Left cardiac atrium (tissue), 4 donors: ENCODE data around the gene TNFAIP8L1. TPM values are rescaled to one million over a fixed set of nuclear protein-coding genes. Genes with fewer than 3 reads are reported as not detected.

Experiments used
- ATAC-seq, 2 donors: fragments of 200-7000 bp; cut with Tn5 transposase; one replicate each; pipeline ENCODE4 v1.9.1; 2020; ENCODE audit warnings: mild to moderate bottlenecking in 2 of 2, moderate library complexity in 2 of 2
- DNase-seq: peaks from one replicate; pipeline ENCODE4 v3.0.0-alpha.2; 2020
- intact Hi-C, 2 donors: fragments of 100-400 bp; cut with DNase I; formaldehyde crosslinking; loops; one replicate each; pipeline versions ENCODE4 v1.14.1 to v1.15.1; 2022 to 2023
- total RNA-seq, 2 donors: library from RNA; stranded (reverse); fragmentation: NEBNext Ultra II Directional; extraction: Animal tissue kit (Norgen Biotek cat#: 25700); gene quantifications; one replicate each; pipeline ENCODE4 v1.2.1, GENCODE V29; 2021
- donor health status: DM: no; HTN: yes; CAD: no.
- donor health status: DM: no; HTN: yes; CAD: no; lungs with severe emphysema.
- donor health status: DM: yes; HTN: yes; CAD: no.
- donor health status: Dilated cardiomyopathy.

Gene TNFAIP8L1
- total RNA-seq, 2 donors from 2014 or later, result 3.4 to 6.7 TPM

DNA sequence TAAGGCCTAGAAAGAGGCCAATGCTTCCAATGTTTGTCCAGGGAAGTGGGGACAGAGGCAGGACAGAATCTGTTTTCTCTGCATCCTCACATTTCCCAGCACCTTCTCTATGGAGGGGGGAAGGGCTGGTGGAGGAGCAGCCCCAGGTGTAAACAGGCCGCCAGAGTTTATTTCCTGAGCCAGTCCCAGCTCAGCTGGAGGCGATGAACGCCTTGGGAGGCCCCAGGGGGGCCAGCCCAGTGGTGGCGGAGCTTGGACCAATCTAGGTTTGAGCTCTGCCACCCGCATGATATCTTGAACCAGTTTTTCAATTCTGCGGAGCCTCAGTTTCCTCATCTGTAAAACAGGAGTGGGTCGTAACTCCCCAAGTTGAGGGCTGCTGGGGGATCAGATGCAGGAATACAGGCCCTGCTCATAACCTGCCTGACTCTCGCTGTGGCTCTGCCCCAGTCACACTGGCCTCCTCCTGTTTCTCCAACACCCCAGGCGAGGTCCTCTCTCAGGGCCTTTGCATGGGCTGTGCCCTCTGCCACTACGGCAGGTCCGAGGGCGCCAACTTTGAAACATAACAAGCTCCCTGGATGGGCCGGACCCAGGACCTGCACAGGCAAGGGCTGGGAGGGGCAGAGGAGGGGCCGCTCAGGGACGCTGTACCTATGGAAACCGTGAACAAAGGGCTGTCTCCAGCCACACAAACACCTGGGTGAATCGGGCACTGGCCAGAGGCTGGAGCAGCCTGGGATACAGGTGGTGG is 1.1 kb downstream of the TNFAIP8L1 start:
- no peak for DNase-seq
- ATAC-seq, result no peak
- intact Hi-C loops, result no loop called here

DNA sequence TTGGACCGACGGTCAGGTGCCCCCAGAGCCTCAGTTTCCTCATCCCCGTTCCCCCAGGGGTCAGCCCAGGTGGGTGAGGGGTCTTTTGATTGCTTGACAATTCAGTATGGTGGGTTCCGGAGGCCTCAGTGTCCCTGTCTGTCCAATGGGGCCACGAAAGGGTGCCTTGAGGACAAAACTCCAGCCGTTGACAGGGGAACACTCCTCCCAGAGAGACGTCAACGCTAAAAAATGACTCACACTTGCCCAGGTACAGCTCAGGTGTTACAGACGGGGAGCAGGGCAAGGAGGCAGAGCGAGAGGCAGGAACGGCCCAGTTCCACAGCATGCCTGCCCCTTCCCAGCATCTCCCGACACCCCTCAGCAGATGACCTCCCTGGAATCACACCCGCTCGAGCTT is 1.8 kb downstream of the TNFAIP8L1 start:
- ATAC-seq (no peak), DNase-seq (no peak)
- intact Hi-C loops, result no loop called here

GRCh38 chr19:4642625-4643024 is 3.3 kb downstream of the TNFAIP8L1 start:
- no peak for ATAC-seq
- DNase-seq, result no peak
- intact Hi-C loops, result no loop called here

- DNase-seq (no peak), ATAC-seq (no peak)
- intact Hi-C loops, result no loop called here
Measured at GRCh38 chr19:4645718-4646117, 6.4 kb downstream of the TNFAIP8L1 start.

DNA sequence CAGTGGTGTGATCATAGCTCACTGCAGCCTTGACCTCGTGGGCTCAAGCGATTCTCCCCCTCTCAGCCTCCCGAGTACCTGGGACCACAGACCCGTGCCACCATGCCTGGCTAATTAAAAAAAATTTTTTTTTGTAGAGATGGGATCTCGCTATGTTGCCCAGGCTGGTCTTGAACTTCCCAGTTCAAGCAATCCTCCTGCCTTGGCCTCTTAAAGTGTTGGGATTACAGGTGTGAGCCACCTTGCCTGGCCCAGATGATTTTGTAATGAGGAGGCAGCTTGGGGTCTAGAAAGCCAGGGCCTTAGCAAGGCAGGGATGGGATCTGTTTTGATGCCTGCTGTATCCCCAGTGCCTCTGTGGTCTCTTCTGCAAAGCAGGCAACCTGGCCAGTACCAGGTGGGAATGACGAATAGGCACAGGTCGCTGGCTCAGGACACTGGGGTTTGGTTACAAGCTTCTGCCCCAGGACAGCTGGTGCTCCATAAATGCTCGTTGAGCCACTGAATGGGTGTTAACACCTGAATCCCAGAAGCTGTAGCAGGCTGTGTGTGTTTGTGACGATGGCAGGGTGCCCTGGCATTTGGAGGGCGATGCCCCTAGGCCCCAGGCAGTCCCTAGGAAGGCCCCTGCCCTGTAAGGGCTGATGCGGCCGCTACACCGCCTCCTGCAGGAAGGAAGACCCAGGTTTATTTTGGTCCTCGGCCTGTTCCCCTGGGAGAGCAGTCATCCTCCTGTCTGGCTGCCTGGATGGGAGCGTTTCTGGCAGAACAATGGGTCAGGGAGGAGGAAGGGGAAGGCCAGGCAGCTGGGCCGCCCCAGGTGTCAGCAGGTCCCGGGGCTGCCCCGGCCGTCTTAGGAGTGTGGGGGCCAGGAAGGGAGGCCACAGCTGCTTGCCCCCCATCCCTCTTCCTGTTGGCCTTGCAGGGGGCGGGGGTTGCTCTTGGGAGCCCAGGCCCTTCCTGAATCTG is 8.6 kb downstream of the TNFAIP8L1 start:
- ATAC-seq (peak; percentile 84 to 88), DNase-seq (peak; percentile 83)
- intact Hi-C loops, result no loop called here

DNA sequence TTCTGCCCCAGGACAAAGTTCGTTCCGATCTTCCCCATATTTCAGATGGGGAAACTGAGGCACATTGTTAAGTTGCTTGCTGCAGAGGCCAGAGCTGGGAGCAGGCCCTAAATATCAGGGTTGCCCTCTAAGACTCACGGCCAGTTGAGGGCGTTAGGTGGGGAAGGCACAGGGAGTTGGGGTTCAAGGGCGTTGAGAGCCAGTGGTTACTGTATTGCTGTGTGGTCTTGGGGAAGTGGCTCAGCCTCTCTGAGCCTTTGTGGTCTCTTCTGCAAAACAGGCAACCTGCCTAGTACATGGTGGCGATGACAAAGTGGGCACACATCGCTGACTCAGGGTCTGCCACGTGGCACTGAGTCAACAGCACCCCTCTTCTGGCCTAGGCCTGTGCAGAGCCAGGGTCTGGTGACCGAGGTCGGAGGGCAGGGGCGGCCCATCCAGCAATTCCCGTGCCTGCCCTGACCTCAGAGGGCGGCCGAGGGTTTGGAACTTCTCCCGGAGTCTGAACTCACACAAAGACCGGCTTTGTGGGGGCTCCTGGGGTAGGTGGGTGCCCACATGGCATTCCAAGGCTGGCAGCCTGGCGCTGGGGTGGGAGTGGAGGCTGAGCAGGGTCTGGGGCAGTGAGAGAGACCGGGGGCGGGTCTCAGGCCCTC is 10.2 kb downstream of the TNFAIP8L1 start:
- ATAC-seq (no peak), DNase-seq (no peak)
- intact Hi-C loops, result no loop called here

GRCh38 chr19:4650159-4650558 is 10.8 kb downstream of the TNFAIP8L1 start:
- no peak for ATAC-seq
- intact Hi-C loops, result no loop called here

GRCh38 chr19:4652075-4652474 is 12.8 kb downstream of the TNFAIP8L1 start:
- ATAC-seq (no peak), DNase-seq (no peak)
- intact Hi-C loops, result no loop called here

More at GRCh38 chr19:4650159-4650558, 10.8 kb downstream of the TNFAIP8L1 start:
- no peak for DNase-seq

DNA sequence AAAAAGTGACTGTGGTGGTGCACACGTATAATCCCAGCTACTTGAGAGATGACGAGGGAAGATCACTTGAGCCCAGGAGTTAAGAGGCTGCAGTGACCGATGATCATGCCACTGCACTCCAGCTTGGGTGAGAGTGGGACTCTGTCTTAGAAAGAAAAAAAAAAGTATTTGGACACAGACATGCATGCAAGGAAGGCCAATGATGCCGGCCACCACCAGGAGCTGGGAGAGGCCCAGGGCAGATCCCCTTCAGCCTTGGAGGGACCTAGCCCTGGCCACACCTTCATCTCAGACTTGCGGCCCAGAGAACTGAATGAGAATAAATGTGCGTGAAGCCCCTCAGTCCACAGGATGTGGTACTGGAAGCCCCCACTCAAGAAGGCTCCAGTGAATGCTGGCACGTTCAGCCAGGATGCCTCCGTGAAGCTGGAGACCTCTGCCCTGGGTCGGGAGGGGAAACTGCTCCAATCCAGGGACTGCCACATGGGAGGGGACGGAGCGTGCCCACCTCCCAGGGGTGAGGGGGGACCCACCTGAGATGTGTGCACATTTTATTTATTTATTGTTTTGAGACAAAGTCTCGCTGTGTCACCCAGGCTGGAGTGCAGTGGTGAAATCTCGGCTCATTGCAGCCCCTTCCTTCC is 14.6 kb downstream of the TNFAIP8L1 start:
- ATAC-seq (peak in 1 of 2 donors; percentile 6), DNase-seq (no peak)
- intact Hi-C loops, result no loop called here

DNA sequence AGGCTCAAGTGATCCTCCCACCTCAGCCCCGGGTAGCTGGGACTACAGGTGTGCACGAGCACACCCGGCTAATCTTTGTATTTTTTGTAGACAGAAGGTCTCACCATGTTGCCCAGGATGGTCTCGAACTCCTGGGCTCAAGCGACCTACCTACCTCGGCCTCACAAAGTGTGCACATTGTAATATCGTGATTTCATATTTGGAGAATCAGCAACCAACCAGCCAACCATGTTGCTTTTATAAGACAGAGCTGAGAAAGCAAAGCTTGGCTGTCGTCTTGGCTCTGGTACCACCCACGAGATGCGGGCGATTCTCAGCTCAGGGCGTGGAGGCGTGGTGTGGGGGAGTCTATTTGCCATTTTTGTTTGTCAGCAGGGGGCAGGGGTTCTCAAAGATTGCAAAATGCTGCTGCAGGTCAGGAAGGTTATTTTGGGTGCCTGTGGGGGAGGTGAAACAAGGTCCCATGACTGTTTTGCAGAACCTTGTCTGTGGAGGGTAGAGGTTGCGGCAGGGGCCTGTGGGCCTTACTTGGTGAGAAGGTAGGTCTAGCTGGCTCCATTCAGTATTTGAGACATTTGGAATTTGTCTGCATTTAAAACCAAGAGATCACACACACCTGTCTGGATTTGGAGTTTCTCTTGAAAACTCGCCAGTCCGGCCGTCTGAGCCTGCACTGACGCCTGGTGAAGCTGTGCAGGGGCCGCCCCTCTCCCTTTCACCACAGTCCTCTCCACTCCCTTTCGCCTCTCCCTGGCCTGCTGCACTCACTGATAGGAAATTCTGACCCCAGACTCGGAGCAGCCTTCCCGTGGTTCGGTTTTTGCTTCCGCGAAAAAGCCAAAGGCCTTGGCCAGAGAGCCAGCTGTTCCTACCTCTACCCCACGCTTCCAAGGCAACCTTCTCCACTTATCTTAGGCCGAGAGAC is 15.4 kb downstream of the TNFAIP8L1 start:
- ATAC-seq (no peak), DNase-seq (no peak)
- intact Hi-C loops, result no loop called here

DNA sequence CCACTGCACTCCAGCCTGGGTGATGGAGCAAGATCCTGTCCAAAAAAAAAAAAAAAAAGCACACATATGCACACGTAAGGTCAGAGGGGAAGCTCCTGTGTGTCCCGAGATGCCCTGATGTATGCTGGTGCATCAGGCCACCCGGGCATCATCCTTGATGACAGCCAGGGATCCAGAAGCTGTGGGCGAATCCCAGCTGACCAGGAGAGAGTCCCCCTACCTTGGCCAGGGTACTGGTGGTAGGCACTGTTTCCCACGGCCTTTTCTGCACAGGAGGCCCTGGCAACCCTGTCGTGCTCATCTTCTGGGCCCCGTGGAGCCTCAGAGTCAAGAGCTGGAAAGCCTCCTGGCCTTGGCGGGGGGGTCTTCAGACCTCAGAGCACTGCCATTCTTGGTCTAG is 16.8 kb downstream of the TNFAIP8L1 start:
- DNase-seq (no peak), ATAC-seq (no peak)
- intact Hi-C loops, result no loop called here

DNA sequence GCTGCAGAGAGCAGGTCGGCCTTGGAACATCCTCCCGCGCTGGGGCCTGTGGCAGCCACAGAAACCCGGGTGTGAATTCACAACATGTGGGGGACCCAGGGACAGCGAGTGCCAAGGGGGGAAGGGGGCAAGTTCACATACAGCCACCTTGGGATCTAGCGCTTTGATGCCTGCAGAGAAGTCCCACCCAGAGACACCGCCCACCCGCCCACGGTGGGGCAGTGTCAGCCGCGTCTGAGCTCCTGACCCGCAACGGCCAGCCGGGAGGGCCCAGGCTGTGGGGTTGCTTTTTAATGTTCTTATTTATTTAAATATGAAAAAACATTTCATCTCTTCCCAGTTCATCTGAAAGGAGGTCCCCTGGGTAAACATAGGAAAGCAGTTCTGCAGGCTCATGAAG is 17.9 kb downstream of the TNFAIP8L1 start:
- ATAC-seq (no peak), DNase-seq (no peak)
- intact Hi-C loops, result no loop called here

DNA sequence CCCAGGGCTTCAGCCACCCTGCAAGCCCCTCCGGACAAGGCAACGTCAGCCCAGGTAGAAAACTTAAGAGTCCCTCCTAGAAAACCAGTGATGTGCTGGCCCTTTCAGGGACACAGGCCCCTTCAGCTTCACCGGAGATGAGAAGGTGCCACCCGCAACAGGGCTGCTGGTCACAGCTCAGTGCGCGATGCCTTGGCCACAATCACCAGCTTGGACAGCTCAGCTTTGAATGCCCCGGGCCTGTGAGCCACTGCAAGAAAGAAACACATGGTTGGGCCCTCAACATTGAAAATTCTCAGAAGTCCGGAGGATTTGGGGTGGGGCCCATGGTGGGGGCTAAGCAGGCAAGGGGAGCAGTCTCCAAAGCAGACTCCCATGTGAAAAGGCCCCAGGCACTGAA is 18.5 kb downstream of the TNFAIP8L1 start:
- ATAC-seq, result no peak
- intact Hi-C loops, result no loop called here
- no peak for DNase-seq

GRCh38 chr19:4660181-4660791 is 21.0 kb downstream of the TNFAIP8L1 start:
- ATAC-seq (peak in 1 of 2 donors; percentile 25), DNase-seq (no peak)
- intact Hi-C loops, result no loop called here

- intact Hi-C loops, result no loop called here
- ATAC-seq (no peak), DNase-seq (no peak)
Measured at GRCh38 chr19:4660993-4661392, 21.7 kb downstream of the TNFAIP8L1 start.

DNA sequence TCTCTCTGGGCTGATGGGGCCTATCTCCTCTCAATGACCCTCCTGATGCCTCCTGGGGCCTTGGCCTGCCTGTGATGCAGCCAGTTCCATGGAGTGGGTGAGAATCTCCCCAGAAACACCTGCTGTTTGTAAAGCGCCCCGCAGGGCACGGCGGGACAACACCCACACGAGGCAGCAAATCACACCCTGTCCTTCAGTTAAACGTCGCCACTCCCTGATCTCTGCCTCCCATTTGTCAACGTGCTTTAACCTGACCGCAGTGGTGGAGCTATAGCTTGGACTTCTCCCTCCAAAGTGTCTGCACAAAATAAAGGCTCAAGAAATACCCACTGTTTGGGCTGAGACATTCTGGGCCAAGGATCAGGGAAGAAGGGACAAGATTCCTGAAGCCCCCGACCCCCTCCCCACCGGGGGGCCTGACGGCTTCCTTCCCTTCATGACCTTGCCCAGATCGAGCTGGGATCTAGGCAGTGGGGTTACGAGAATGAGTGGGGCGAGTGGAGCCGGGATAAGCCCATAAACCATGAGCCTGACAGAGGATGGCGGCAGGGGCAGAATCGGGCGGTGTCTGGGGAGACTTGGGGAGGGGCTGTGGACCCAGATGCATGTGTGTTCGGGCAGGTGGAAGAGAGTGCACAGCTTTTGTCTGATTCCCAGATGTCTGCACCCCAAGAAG is 22.8 kb downstream of the TNFAIP8L1 start:
- intact Hi-C loops, result no loop called here
- no peak for DNase-seq
- ATAC-seq, result no peak

DNA sequence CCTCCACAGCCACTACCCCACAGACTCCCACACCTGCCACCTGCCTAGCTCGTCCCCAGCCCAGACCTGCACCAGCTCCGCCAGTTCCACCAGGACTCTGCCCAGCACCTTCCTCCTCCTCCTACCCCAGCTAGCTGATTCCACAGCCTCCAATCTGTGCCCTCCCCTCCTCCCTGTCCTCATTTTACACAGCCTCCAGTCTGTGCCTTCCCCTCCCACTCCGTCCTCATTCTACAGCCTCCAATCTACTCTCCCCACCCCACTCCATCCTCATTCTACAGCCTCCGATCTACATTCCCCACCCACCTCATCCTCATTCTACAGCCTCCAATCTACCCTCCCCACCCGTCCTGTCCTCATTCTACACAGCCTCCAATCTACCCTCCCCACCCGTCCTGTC is 23.5 kb downstream of the TNFAIP8L1 start:
- intact Hi-C loops, result no loop called here
- ATAC-seq, result no peak
- no peak for DNase-seq
